Osteocyte (in vitro differentiated cells): Measurements from ENCODE around the gene MMP24OS. TPM values are rescaled to one million over a fixed set of nuclear protein-coding genes. Genes with fewer than 3 reads are reported as not detected.

ENCODE experiments used
- DNase-seq: peaks from one replicate; pipeline ENCODE4 v3.0.0; 2021; ENCODE audit warnings: mixed read lengths; ENCODE audit not compliant: unreplicated experiment; ENCODE audit errors: extremely low spot score
- H3K27ac Mint-ChIP-seq: one replicate; pipeline ENCODE4 v1.8.0; 2021; ENCODE audit warnings: mild to moderate bottlenecking, mixed read lengths; ENCODE audit not compliant: unreplicated experiment
- H3K27me3 Mint-ChIP-seq: one replicate; pipeline ENCODE4 v1.8.0; 2021; ENCODE audit warnings: mixed read lengths; ENCODE audit not compliant: unreplicated experiment
- H3K36me3 Mint-ChIP-seq: one replicate; pipeline ENCODE4 v1.8.0; 2021; ENCODE audit warnings: mixed read lengths; ENCODE audit not compliant: unreplicated experiment
- H3K4me1 Mint-ChIP-seq: one replicate; pipeline ENCODE4 v1.8.0; 2021; ENCODE audit warnings: mixed read lengths; ENCODE audit not compliant: unreplicated experiment
- H3K4me3 Mint-ChIP-seq: one replicate; pipeline ENCODE4 v1.8.0; 2021; ENCODE audit warnings: mild to moderate bottlenecking, moderate library complexity, mixed read lengths; ENCODE audit not compliant: unreplicated experiment
- H3K9me3 Mint-ChIP-seq: one replicate; pipeline ENCODE4 v1.8.0; 2021; ENCODE audit warnings: mixed read lengths; ENCODE audit not compliant: unreplicated experiment
- total RNA-seq: library from RNA; stranded (reverse); gene quantifications from 2 replicates; pipeline ENCODE4 v1.2.1, GENCODE V29; 2021
- TF ChIP-seq, protein P1 (sequence below): fragments of 200-600 bp; sonication (generic); IDR thresholded peaks from 2 replicates; pipeline ENCODE4 v1.5.0; 2021; ENCODE audit warnings: antibody characterized with exemption, mild to moderate bottlenecking, moderate library complexity

The MMP24OS gene
- total RNA-seq, 1 donor from 2014 or later = 120 TPM

DNA sequence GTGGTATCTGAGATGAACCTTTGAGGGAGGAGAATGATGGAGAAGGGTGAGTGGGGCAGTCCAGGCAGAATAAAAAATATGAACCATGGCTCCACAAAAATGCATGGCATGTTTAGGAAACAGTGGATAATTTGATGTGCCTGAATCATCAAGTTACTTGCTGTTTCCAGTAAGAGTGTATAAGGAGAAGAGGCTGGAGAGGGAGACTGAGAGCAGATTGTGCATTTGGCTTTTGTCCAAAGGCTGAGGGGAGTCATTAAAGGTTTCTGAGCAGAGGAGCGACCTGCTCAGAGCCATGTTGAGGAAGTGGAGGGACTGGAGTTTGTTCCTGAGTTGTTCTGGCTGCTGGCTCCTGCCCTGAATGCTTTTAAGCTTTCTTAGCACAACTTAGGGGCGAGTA is 45.3 kb downstream of the MMP24OS start:
- H3K27ac Mint-ChIP-seq = peak overlapping the region; percentile 41
- no peak for DNase-seq

DNA sequence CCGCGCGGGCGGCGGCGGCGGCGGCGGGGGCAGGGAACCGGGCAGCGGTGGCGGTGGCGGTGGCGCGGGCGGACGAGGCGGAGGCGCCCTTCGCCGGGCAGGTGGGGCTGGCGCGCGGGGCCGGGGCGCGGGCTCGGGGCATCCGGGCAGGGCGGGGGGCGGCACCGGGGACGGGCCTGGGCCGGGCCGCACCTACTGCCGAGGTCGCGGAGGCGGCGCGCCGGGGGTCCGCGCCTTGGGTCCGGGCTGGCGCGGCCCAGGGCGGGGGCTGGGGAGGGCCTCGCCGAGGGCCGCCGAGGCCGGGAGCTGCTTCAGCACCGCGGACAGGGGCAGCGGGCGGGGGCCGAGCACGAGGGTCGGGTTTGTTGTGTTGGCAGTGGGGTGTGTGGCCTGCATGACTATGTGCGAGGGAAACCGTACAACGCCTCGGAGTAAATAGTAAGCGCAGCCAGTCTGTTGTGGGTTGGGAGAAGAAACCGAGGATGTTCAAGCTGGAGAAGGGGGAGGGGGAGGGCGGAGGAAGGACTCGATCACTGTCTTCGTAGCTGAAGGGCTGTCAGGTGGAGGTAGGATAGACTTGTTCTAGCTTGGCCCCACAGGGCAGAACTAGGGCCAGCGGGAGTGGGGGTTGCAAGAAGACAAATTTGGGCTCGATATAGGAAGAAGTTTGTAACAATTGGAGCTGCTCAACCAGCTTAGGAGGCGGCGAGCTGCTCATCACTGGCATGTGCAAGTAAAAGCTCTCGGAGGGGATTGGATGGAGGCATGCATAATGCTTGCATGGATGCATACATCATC is 50.8 kb downstream of the MMP24OS start:
- Mint-ChIP-seq H3K4me3 (peak overlapping the region; percentile 69), H3K36me3 (peaks cover 10% of the 10 kb centered on the region), H3K4me1 (peaks cover 15% of the 10 kb centered on the region), H3K27me3 (peaks cover 23% of the 10 kb centered on the region), H3K9me3 (no peaks in the 10 kb centered on the region), H3K27ac (no peak overlapping the region)
- TF ChIP-seq, protein P1, sequence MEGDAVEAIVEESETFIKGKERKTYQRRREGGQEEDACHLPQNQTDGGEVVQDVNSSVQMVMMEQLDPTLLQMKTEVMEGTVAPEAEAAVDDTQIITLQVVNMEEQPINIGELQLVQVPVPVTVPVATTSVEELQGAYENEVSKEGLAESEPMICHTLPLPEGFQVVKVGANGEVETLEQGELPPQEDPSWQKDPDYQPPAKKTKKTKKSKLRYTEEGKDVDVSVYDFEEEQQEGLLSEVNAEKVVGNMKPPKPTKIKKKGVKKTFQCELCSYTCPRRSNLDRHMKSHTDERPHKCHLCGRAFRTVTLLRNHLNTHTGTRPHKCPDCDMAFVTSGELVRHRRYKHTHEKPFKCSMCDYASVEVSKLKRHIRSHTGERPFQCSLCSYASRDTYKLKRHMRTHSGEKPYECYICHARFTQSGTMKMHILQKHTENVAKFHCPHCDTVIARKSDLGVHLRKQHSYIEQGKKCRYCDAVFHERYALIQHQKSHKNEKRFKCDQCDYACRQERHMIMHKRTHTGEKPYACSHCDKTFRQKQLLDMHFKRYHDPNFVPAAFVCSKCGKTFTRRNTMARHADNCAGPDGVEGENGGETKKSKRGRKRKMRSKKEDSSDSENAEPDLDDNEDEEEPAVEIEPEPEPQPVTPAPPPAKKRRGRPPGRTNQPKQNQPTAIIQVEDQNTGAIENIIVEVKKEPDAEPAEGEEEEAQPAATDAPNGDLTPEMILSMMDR = no peak
- DNase-seq = peak; percentile 88

More for the DNA sequence above, 45.3 kb downstream of the MMP24OS start:
- peaks cover 3% of the 10 kb centered on the region for H3K27me3 Mint-ChIP-seq
- H3K4me3 Mint-ChIP-seq = no peak overlapping the region
- peaks cover 12% of the 10 kb centered on the region for H3K36me3 Mint-ChIP-seq
- peaks cover 14% of the 10 kb centered on the region for H3K4me1 Mint-ChIP-seq
- H3K9me3 Mint-ChIP-seq = peaks cover 4% of the 10 kb centered on the region
- TF ChIP-seq, protein P1 = no peak

Other genes with a start within 250 kb of the MMP24OS start
- 83.0 TPM in 2 replicates for gene TRPC4AP, start 185.3 kb downstream of the MMP24OS start, total RNA-seq
- gene EDEM2, start 130.8 kb downstream of the MMP24OS start, total RNA-seq = 16.8 and 17.5 TPM in 2 replicates
- gene PROCR, start 106.0 kb downstream of the MMP24OS start, total RNA-seq = 3.2 and 3.3 TPM in 2 replicates
- 0.54 and 0.63 TPM in 2 replicates for gene MMP24, start 51.4 kb downstream of the MMP24OS start, total RNA-seq
- 131 and 136 TPM in 2 replicates for gene EIF6, start 6.7 kb upstream of the MMP24OS start, total RNA-seq
- not detected in 2 replicates for gene FAM83C, start 14.3 kb upstream of the MMP24OS start, total RNA-seq
- gene UQCC1, start 133.9 kb upstream of the MMP24OS start, total RNA-seq = 41.1 and 42.2 TPM in 2 replicates
- gene GDF5, start 160.1 kb upstream of the MMP24OS start, total RNA-seq = 4.7 and 6.3 TPM in 2 replicates
- gene CEP250, start 177.5 kb upstream of the MMP24OS start, total RNA-seq = 57.1 and 58.5 TPM in 2 replicates